ENCODE results near the gene OTULIN.

GRCh38 chr5:14675865-14676300 lies 11.4 kb downstream of the OTULIN start:
- no peak for TF ChIP-seq POLR2A (IDR thresholded peaks at IDR 0.05)
- TF ChIP-seq CTCF (IDR thresholded peaks at IDR 0.05), result no peak
